Midbrain (tissue), 1 donor: ENCODE results near the gene MDC1.
"Not testable (repeated sequence)": the region's sequence is repeated elsewhere in the genome, so short reads cannot be mapped to it uniquely, and the experiment has no call there.

Source experiments
- DNase-seq: peaks from one replicate; lab custom pipeline; 2025; lab: John Stamatoyannopoulos, UW

The MDC1 gene, protein sequence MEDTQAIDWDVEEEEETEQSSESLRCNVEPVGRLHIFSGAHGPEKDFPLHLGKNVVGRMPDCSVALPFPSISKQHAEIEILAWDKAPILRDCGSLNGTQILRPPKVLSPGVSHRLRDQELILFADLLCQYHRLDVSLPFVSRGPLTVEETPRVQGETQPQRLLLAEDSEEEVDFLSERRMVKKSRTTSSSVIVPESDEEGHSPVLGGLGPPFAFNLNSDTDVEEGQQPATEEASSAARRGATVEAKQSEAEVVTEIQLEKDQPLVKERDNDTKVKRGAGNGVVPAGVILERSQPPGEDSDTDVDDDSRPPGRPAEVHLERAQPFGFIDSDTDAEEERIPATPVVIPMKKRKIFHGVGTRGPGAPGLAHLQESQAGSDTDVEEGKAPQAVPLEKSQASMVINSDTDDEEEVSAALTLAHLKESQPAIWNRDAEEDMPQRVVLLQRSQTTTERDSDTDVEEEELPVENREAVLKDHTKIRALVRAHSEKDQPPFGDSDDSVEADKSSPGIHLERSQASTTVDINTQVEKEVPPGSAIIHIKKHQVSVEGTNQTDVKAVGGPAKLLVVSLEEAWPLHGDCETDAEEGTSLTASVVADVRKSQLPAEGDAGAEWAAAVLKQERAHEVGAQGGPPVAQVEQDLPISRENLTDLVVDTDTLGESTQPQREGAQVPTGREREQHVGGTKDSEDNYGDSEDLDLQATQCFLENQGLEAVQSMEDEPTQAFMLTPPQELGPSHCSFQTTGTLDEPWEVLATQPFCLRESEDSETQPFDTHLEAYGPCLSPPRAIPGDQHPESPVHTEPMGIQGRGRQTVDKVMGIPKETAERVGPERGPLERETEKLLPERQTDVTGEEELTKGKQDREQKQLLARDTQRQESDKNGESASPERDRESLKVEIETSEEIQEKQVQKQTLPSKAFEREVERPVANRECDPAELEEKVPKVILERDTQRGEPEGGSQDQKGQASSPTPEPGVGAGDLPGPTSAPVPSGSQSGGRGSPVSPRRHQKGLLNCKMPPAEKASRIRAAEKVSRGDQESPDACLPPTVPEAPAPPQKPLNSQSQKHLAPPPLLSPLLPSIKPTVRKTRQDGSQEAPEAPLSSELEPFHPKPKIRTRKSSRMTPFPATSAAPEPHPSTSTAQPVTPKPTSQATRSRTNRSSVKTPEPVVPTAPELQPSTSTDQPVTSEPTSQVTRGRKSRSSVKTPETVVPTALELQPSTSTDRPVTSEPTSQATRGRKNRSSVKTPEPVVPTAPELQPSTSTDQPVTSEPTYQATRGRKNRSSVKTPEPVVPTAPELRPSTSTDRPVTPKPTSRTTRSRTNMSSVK (N-terminal part only)

DNA sequence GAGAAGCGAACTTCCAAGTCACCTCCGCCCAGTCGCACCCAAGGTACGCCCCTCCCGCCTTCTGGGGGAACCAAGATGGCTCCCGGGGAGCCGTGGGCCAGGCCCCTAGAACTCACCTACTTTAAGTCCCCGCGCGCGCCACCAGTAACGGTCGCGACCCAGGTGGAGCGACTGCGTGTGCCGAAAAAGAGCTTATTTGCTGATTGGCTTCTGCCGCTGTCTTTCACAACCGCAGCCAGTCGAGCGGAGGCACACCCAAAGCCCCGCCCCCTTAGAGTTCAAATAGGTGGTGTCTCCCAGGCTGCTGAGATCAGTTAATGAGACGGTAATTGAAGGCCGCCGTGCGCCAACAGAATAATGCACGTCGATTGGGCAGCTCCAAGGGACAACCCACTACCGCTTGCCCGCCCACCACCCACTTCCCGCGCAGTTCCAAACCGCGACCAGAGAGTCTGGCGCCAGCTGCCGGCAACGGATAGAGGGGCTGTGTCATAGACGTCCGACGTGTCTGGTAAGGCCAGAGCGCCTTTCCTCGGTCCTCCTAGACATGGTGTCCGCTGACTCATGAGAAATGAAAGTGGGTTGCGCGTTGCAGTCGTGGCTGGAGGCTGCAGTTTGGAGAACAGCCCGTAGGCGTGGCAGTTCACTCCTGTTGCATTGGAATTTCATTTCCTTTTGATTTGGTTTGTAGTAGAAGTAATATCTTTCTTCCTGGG lies at the start of gene MDC1:
MDC1 (minus strand) TSS at position 153 of the 716 bp plus-strand sequence. CDS start 2,106 bp downstream, outside the sequence.
- DNase-seq: peak; percentile 99

DNA sequence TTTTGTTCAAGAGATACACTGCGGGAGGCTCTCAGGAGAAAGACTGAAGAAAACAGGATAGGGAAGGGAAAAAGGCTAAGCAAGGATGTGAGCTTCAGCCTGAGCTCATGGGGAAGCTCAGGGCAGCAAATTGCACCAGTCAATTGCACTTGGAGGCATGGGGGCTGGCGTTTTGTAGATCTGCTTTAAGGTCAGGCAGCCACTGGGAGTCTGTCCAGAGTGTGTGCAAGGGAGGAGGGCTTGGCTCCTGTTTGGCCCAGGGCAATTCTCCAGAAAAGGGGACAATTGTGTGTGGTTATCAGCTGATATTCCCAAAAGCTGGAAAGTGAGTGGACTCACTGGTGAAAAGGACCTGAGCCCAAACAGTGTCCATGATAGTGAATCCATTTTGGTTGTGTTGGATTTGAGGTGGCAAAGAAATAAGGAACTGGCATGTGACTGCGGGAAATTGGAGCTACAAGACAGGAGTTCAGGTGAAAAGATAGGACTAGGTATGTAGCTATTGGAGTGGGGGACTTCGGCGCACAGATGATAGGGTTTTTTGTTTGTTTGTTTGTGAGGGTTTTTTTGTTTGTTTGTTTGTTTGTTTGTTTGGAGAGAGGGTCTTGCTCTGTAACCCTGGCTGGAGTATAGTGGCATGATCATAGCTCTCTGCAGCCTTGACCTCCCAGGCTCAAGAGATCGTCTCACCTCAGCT lies 49.5 kb upstream of the MDC1 start:
- DNase-seq: no peak

DNA sequence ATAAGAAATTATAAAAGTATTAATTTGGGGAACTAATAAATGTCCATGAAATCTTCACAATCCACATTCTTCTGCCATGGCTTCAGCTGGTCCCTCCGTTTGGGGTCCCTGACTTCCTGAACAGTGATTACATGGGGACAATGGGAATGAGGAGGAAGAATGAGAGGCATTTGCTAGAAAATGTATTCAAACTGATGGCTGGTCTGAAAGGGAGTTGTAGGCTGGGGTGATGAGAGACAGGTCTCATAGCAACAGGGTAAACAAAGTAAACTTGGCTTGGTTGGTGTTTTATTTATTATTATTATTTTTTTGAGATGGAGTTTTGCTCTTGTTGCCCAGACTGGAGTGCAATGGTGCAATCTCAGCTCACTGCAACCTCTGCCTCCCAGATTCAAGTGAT lies 48.4 kb upstream of the MDC1 start:
- DNase-seq: not testable (repeated sequence)

DNA sequence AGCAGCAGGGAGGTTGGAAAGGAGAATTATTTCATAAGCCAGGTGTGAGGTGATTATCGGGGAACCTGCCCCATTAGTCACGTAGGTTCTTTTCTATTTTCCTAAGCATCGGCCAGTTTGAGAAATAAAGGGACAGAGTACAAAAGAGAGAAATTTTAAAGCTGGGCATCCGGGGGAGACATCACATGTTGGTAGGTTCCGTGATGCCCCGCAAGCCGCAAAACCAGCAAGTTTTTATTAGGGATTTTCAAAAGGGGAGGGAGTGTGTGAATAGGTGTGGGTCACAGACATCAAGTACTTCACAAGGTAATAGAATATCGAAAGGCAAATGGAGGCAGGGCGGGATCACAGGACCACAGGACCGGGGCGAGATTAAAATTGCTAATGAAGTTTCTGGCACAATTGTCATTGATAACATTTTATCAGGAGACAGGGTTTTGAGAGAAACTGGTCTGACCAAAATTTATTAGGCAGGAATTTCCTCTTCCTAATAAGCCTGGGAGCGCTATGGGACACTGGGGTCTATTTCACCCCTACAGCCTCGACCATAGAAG lies 47.5 kb upstream of the MDC1 start:
- DNase-seq: not testable (repeated sequence)

DNA sequence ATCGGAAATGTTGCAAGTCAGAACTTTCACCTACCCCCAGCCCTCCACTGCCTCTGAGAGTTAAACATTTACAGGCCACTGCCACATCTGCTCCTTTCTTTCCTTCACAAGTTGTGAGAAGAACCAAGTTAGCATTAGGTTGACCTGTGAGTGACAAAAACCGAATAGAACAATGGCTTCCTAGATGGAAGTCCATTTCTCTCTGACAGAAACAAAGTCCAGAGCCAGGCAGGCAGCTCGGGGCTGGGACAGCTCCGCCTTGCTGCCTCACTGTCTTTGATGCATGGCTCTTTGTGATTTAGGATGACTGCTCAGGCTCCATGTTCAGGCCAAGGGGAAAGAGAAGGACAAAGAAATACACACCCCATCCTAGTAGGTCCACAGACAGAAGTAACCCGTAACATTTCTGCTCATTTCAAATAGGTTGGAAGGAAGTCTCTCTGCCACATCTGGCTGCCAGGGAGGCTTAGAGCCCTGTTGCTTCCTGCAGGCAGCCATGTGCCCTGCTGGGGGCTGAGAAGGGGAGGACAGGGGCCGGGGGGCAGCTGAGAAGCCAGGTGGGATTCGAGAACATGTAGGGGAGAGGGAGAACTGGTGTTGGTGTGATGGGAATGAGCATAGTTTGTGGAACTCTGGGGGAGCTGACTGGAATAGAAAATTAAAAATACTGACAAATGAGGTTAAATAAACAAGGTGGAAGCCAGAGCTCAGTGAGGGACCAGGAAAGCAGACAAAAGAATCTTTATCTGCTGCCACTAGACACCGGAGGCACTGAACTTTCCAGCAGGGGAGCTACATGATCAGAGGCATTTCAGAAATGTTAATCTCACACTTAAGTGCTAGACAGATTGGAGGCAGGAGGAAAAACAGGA lies 46.8 kb upstream of the MDC1 start:
- no peak for DNase-seq

DNA sequence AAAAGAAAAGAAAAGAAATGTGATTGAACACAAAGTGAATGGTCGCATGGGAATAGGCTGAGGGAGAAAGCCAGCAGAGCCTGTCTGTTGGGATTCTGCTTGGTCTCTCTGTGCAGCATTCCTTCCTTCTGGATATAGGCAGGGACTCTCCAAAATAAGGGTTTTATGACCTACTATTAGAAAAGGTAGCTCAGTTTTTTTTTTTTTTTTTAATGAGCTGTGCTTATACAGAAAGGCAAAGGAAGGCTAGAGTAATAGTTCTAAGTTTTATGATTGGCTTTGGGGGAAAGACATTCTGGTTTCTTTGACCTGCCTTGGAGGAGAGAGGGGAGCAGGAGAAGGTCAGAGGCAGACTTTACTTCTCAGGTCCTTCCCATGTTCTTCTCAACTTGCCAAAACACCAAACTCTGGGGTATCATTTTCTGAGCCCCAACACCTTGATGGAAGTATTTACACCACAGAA lies 46.1 kb upstream of the MDC1 start:
- no peak for DNase-seq

DNA sequence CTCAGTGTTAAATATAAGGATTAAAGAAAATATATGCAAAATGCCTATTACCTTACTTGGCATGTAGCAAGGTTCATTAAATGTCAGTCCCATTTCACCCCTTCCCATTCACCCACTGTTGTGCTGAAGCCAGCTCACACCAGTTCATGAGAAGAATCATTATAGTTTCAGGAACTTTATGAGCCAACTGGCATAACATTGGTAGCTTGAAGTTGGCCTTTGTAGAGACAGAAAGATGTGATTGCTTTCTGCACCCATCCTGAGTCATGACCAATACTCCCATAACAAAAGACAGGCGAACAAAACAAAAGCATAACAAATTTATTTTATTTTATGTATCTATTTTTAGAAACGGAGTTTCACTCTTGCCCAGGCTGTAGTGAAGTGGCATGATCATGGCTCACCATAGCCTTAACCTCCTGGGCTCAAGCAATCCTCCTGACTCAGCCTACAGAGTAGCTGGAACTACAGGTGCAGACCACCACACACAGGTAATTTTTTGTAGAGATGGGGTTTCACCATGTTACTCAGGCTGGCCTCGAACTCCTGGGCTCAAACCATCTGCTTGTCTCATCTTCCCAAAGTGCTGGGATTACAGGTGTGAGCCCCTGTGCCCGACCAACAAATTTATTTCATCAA lies 44.8 kb upstream of the MDC1 start:
- no peak for DNase-seq

DNA sequence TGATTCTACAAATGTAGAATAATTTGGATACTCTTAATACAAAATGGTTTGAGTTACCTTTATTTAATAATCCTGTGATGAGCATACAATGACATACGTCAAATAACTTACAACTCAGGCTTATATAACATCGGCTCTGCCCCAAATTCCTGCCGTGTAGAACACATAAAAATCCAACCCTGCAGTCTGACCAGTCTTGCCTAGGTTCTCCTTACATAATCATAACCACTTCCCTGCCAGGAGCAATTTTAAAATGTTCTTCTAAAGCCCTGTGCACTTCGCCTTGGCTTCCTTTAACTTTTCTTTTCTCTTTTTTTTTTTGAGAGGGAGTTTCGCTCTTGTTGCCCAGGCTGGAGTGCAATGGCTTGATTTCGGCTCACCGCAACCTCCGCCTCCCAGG lies 43.5 kb upstream of the MDC1 start:
- DNase-seq: no peak

DNA sequence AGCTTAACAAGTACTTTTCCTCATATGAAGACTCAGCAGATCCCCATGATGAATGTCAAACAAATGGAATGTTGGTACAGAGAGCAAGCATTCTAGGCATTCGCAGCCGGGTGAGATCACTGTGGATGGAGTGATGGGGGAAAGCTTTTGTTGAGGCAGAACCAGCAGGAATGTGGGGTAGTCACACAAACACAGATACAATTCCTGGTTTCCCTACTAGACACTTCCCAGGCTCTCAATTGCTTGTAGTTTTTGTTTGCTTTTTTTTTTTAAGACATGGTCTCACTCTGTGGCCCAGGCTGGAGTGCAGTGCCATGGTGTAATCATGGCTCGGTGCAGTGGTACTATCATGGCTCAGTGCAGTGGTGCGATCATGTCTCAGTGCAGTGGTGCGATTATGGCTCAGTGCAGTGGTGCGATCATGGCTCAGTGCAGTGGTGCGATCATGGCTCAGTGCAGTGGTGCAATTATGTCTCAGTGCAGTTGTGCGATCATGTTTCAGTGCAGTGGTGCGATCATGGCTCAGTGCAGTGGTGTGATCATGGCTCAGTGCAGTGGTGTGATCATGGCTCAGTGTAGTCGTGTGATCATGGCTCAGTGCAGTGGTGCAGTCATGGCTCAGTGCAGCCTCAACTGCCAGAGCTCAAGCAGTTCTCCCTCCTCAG lies 42.6 kb upstream of the MDC1 start:
- DNase-seq: no peak

DNA sequence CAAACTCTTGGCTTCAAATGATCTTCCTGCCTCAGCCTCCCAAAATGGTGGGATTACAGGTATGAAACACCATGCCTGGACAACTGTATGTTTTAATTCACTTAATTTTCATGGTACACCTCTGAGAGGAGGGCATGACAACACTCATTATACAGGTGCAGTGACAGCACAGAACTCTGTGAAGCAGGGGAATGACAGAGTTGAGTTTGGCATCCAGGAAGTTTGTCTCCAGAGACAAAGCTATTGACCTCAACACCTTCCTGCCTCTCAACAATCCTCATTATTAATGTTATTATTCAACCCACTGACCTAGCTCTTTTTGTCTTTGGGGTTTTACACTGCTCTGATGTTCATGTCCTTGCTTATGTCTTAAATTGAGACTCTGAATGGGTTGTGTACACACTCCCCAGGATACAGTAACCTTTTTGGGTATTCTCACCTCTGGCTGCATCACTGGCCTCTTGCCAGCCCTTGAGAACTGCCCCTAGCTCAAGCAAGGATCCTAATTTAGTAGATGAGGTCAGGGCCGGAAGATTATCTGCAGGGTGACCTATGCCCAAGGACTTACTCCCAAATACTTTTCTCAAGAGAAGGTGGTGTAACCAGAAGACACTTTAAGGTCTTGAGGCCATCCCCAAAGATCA lies 40.3 kb upstream of the MDC1 start:
- DNase-seq: no peak

DNA sequence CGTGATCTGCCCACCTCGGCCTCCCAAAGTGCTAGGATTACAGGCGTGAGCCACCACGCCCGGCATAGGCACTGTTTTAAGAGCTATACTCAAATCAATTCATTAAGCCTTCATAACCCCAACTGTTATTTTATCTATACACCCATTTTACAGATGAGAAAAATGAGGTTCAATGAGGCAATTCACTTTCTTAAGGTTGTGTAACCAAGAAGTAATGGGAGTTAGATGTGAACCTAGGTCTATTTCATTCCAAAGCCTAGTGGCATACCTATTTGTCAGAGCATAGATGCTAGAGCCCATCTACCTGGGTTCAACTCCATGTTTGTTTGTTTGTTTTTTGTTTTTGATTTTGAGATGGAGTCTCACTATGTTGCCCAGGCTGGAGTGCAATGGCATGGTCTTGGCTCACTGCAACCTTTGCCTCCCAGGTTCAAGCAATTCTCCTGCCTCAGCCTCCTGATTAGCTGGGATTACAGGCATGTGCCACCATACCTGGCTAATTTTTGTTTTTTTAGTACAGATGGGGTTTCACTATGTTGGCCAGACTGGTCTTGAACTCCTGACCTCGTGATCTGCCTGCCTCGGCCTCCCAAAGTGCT lies 39.4 kb upstream of the MDC1 start:
- not testable (repeated sequence) for DNase-seq

DNA sequence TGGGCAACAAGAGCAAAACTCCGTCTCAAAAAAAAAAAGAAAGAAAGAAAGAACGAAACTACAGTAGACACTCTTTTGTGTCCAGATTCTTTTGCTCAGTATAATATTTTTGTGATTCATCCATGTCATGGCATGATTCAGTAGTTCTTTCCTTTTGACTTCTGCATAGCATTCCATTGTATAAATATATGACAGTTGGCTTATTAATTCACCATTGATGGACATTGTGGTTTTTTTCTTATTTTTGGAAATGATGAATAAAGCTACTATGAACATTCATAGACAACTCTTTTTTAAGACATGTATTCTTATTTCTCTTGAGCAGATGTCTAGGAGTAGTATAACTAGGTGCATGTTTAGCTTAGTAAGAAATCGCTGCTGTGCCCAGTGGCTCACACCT lies 37.5 kb upstream of the MDC1 start:
- DNase-seq: no peak

DNA sequence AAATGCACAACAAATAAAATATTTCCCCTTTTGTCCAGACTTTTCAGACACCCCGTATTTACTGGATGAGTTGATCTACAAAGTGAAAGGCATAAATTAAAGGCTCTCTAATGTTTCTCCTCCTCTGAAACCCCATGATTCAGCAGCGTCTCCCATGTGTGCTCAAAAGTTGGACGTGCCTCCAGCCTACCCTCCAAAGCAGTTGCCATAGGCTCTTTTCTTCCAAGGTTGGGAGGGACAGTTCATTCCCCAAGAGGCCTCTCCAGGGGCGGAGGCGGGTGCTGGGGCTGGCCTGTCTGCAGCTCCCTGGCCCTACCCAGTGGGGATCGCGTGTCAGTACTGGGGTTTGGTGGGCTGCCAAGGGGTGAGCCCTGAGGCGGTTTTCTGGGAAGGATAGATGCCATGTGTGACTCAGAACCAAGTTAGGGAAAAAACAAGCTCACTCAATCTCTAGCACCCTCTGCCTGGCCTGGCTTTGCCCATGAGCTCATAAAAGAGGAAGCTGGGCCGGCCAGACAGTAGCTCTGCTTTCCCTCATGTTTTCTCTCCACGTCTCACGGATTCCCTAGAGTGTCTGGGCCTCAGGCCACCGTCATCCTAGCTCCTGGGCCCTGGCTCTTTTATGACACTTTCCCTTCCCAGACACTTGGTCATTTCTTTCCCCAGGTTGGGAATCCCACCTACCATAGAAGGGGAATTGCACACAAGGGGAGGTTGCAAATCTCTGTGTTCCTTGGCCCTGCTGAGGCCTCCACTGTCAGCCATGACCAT lies 35.3 kb upstream of the MDC1 start:
- peak; percentile 35 for DNase-seq

DNA sequence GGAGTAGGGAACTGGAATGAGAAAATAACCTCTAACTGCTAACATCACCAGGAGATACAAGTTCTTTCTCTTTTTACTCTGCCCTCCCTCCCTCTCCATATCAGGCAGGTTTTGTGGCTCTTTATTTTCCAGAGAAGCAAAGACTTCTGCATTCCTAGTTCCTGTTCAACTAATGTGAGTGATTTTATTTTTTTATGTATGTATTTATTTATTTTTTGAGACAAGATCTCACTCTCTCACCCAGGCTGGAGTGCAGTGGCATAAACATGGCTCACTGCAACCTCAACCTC lies 33.2 kb upstream of the MDC1 start:
- DNase-seq: no peak

DNA sequence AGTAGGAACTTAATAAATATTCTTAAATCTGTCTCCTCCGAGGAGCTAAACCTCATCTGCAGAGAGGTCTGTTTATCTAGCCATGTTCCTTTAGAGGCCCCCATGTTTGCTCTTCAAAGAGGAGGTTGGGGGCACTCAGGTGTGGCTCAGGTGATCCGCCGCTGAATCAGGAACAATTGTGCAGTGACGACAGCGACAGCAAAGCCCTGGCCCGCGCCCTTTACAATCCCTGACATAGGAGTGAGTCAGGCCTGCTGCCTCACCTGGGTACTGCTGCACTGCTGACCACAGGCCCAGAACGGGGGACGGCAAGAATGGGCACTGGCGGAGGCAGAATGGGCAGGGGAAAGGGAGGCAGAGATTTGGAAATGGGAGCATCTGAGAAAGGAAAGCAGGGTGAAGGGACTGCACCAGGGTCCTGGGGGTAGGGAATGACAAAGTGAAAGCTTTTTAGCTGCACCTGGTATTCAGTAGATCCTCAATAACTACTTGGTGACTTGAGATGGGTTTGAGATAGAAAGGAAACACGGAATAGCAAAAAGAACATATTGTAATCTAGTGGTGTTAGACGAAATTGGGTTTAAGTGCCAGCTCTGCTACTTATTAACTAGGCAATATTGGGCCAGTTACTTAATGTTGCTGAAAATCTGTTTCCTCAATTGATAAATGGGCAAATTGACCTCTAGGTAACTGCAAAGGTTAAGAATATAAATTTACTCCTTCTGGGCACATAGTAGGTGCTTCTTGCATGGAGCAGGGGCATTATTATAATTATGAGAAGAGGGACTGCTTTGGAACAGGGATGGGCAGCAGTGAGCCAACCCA lies 32.7 kb upstream of the MDC1 start:
- DNase-seq: no peak
